Thoracic aorta (tissue), 2 donors: ENCODE data around the gene GABRG3. TPM values are rescaled to one million over a fixed set of nuclear protein-coding genes. Genes with fewer than 3 reads are reported as not detected.

Experiments used
- ATAC-seq: fragments of 150-250 bp; one replicate; pipeline ENCODE4 v1.8.0; 2017; ENCODE audit warnings: low read depth; ENCODE audit not compliant: insufficient number of reproducible peaks, low FRiP score
- DNase-seq: peaks from one replicate; pipeline ENCODE4 v3.0.0-alpha.2; 2020; ENCODE audit warnings: low spot score
- H3K27ac ChIP-seq, 2 donors: fragments of 200-600 bp; sonication (generic); 1 replicate in 1 of 2; 2 replicates in 1 of 2; pipeline ENCODE4 v1.5.1; 2016; ENCODE audit warnings: mild to moderate bottlenecking in 2 of 2, moderate library complexity in 2 of 2
- H3K27me3 ChIP-seq: fragments of 200-600 bp; sonication (generic); replicated peaks from 2 replicates; pipeline ENCODE4 v1.6.0; 2016; ENCODE audit warnings: mild to moderate bottlenecking; ENCODE audit not compliant: insufficient read depth
- H3K36me3 ChIP-seq: fragments of 200-600 bp; sonication (generic); one replicate; pipeline ENCODE4 v1.5.1; 2016
- H3K4me1 ChIP-seq, 2 donors: fragments of 200-600 bp; sonication (generic); 1 replicate in 1 of 2; 2 replicates in 1 of 2; pipeline versions ENCODE4 v1.5.1 to v1.6.0; 2016; ENCODE audit warnings: low read depth in 2 of 2, mild to moderate bottlenecking in 1 of 2; ENCODE audit not compliant: control insufficient read depth in 1 of 2
- H3K4me3 ChIP-seq: fragments of 200-600 bp; sonication (generic); 2 replicates; pipeline ENCODE4 v1.5.1; 2016; ENCODE audit warnings: mild to moderate bottlenecking
- H3K9me3 ChIP-seq: fragments of 200-600 bp; sonication (generic); 2 replicates; pipeline ENCODE4 v1.5.1; 2016
- total RNA-seq, 2 donors: library from RNA; depleted of rRNA; stranded (reverse); fragments of >200 nt; gene quantifications; one replicate each; pipeline versions ENCODE4 v1.1.0 to v1.2.3, GENCODE V29; 2016
- TF ChIP-seq, protein P1 (sequence below): fragments of 200-600 bp; sonication (generic); IDR thresholded peaks from one replicate; pipeline ENCODE4 v1.5.1; 2019; ENCODE audit warnings: antibody characterized with exemption

The GABRG3 gene
- total RNA-seq, 2 donors from 2014 or later, result not detected

DNA sequence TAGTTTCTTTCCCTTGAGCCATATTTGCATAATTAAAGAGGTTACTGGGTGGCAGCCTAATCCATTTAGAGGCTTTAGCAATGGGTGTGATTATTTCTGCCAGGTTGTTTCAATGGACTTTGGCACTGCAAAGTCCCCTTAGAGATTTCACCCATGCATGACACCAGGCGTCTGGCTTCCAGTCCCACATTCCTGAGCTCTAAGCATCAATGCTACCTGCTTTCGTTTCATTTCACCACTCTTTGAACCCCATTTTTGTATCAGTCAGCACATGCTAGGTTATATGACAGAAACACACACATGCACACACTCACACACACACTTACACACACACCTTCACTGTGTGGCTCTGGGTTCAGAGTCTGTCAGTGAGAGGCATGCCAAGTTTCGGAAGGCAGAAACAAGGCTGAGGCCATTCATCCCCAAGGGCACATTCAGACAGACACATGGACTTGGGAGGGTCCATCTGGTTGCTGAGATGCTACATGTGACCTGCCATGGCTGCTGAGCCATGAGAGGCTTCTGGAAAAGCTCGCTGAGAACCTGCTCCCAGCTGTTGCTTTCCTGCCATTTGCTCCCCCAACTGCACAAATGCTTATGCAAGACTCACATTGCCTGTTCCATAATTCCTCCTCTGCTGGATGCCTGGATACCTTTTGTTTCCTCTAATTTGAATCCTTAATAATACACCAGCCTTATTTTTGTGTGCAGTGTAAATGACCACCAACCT is 354.1 kb downstream of the GABRG3 start:
- no peak overlapping the region for H3K27ac ChIP-seq
- DNase-seq, result no peak
- no peaks in the 10 kb centered on the region for H3K9me3 ChIP-seq
- H3K27me3 ChIP-seq, result no peaks in the 10 kb centered on the region
- ATAC-seq, result no peak
- TF ChIP-seq, protein P1, sequence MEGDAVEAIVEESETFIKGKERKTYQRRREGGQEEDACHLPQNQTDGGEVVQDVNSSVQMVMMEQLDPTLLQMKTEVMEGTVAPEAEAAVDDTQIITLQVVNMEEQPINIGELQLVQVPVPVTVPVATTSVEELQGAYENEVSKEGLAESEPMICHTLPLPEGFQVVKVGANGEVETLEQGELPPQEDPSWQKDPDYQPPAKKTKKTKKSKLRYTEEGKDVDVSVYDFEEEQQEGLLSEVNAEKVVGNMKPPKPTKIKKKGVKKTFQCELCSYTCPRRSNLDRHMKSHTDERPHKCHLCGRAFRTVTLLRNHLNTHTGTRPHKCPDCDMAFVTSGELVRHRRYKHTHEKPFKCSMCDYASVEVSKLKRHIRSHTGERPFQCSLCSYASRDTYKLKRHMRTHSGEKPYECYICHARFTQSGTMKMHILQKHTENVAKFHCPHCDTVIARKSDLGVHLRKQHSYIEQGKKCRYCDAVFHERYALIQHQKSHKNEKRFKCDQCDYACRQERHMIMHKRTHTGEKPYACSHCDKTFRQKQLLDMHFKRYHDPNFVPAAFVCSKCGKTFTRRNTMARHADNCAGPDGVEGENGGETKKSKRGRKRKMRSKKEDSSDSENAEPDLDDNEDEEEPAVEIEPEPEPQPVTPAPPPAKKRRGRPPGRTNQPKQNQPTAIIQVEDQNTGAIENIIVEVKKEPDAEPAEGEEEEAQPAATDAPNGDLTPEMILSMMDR, result no peak
- no peaks in the 10 kb centered on the region for H3K36me3 ChIP-seq
- H3K4me3 ChIP-seq, result no peak overlapping the region
- H3K4me1 ChIP-seq, result no peaks in the 10 kb centered on the region

DNA sequence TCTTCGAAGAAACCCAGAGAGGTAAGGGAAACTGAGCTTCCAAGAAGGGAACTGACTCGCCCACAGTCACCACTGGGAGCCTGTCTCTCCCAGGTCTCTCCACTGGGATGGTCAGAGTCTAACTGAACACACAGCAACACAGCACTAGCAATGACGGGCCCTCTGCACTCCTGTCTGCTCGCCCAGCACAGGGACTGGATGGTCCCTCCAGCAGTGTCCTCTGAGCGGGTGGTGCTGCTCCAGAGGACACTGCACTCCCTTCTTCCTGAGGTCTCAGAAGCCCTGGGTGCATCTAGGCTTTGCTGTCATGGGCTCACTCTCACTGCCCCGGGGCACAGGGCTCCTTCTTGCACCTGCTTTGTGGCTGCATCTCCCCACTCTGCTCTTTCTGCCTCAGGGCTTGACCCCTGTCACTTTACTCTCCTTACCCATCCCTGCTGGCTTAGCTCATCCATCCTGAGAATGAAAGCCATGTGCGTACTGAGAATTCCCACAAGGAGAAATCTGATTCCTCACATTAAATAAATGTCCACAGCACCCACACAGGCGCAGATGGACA is 356.6 kb downstream of the GABRG3 start:
- Histone ChIP-seq H3K4me3 (no peak overlapping the region), H3K27ac (no peak overlapping the region), H3K9me3 (no peaks in the 10 kb centered on the region), H3K27me3 (no peaks in the 10 kb centered on the region), H3K36me3 (no peaks in the 10 kb centered on the region), H3K4me1 (no peaks in the 10 kb centered on the region)
- TF ChIP-seq, protein P1, result no peak
- ATAC-seq (no peak), DNase-seq (no peak)

DNA sequence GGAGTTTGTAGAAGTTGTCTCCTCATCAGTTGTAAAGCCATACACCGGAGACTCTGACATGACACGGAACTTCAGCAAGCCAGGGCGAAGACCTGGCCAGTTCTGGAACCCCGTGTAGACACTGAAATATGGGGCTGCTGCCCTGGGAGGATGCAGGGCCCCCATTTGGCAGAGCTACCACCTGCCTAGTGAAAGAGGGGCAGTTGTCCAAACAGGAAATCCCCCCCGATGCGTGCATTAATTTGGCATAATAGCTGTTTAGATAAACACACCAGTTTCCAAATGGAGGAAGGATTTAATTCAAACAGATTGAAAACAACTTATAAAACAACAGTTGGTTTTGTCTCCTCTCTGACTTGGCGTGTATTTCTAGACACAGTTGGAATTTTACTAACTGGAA is 357.2 kb downstream of the GABRG3 start:
- H3K9me3 ChIP-seq, result no peaks in the 10 kb centered on the region
- H3K36me3 ChIP-seq, result no peaks in the 10 kb centered on the region
- H3K4me3 ChIP-seq, result no peak overlapping the region
- ATAC-seq, result no peak
- H3K27me3 ChIP-seq, result no peaks in the 10 kb centered on the region
- TF ChIP-seq, protein P1, result no peak
- H3K4me1 ChIP-seq, result no peaks in the 10 kb centered on the region
- no peak for DNase-seq
- no peak overlapping the region for H3K27ac ChIP-seq

DNA sequence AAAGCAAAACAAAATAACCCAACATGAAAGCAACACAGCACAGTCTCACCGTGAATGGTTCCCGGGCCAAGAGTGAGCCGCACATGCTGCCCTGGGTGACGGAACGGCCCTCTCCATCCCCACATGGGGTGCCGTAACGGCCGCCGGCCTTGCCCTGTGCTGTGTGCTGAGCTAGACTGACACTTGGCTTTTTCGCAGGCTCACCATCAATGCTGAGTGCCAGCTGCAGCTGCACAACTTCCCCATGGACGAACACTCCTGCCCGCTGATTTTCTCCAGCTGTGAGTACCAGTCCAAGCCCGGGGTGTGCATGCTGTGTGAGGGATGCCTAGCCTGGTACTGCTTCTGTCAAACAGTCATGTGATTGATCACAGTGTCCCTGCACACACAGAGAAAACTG is 357.6 kb downstream of the GABRG3 start:
- no peaks in the 10 kb centered on the region for H3K27me3 ChIP-seq
- no peak for DNase-seq
- H3K9me3 ChIP-seq, result no peaks in the 10 kb centered on the region
- no peaks in the 10 kb centered on the region for H3K36me3 ChIP-seq
- no peaks in the 10 kb centered on the region for H3K4me1 ChIP-seq
- TF ChIP-seq, protein P1, result no peak
- no peak overlapping the region for H3K4me3 ChIP-seq
- no peak for ATAC-seq
- H3K27ac ChIP-seq, result no peak overlapping the region

DNA sequence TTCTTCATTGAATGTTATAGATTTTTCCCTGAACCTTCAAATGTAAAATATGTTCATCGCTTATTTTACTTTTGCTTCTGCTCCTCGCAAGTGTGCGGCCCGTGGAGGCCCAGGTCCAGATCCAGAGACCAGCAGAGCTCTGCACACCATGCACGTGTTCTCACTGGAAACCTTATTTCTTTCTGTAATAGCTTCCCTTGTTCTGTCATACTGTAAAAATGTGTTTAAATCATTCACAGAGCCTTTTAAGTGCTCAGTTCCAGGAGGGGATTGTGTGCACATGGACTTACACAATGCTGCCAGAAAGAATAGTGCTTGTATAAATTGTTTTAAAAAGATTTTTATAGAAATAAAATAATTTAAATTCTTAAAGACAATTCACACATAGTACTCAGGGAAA is 359.3 kb downstream of the GABRG3 start:
- H3K36me3 ChIP-seq, result no peaks in the 10 kb centered on the region
- no peaks in the 10 kb centered on the region for H3K27me3 ChIP-seq
- TF ChIP-seq, protein P1, result no peak
- no peaks in the 10 kb centered on the region for H3K4me1 ChIP-seq
- H3K4me3 ChIP-seq, result no peak overlapping the region
- no peak for DNase-seq
- ATAC-seq, result no peak
- H3K9me3 ChIP-seq, result no peaks in the 10 kb centered on the region
- H3K27ac ChIP-seq, result no peak overlapping the region
